Endothelial cell of umbilical vein (primary cell): ENCODE results near the gene HADH. TPM values are rescaled to one million over a fixed set of nuclear protein-coding genes. Genes with fewer than 3 reads are reported as not detected.

Experiments used
- BruUV-seq: library from RNA; stranded (reverse); fragments of 400-500 nt; replicated peaks from 2 replicates; lab custom pipeline; 2021; lab: Mats Ljungman, UMichigan
- CTCF ChIA-PET: fragments of 300-600, 350-600 bp; sonication (Branson Sonifier 250); formaldehyde crosslinking; loops from one replicate; lab custom pipeline; 2021; ENCODE audit warnings: antibody characterized with exemption, inconsistent platforms; lab: Charles Lee
- POLR2A ChIA-PET: fragments of 300-600, 350-600 bp; sonication (Branson Sonifier 250); formaldehyde crosslinking; loops from one replicate; lab custom pipeline; 2021; ENCODE audit warnings: antibody characterized with exemption, inconsistent platforms; lab: Charles Lee
- DNase-seq: peaks from one replicate; pipeline ENCODE4 v3.0.0-alpha.2; 2011; ENCODE audit warnings: low read depth, low spot score
- FAIRE-seq: peaks from 2 replicates; lab custom pipeline; 2011; peaks lifted over from hg19 to GRCh38; lab: Jason Lieb, UNC
- H2AFZ ChIP-seq: 2 replicates; pipeline ENCODE4 v1.6.0; 2012; ENCODE audit warnings: low read depth, low read length, control low read depth, inconsistent platforms
- H3K27ac ChIP-seq: 2 replicates; pipeline ENCODE4 v1.5.1; 2011; ENCODE audit warnings: low read depth, mild to moderate bottlenecking, control low read depth, low read length, moderate library complexity; ENCODE audit not compliant: insufficient read depth
- H3K27me3 ChIP-seq, 2 experiments: 2 replicates each; pipeline versions ENCODE4 v1.6.0 to v1.6.1; 2011; ENCODE audit warnings: low read length in 2 of 2, mixed read lengths in 1 of 2; ENCODE audit not compliant: control insufficient read depth in 2 of 2, insufficient read depth in 2 of 2
- H3K36me3 ChIP-seq, 2 experiments: 2 replicates in 1 of 2; 3 replicates in 1 of 2; pipeline ENCODE4 v1.5.1; 2011; ENCODE audit warnings: low read length in 2 of 2, mild to moderate bottlenecking in 1 of 2, moderate library complexity in 1 of 2; ENCODE audit not compliant: control insufficient read depth in 2 of 2, insufficient read depth in 2 of 2; ENCODE audit errors: extremely low read depth in 1 of 2
- H3K4me1 ChIP-seq: 3 replicates; pipeline ENCODE4 v1.5.1; 2011; ENCODE audit warnings: mild to moderate bottlenecking, low read length; ENCODE audit not compliant: control insufficient read depth, insufficient read depth; ENCODE audit errors: extremely low read depth
- H3K4me2 ChIP-seq: 2 replicates; pipeline ENCODE4 v1.6.1; 2011; ENCODE audit warnings: low read length, control low read depth, mixed read lengths; ENCODE audit not compliant: insufficient read depth
- H3K4me3 ChIP-seq, 3 experiments: fragments of 200-600 bp in 1 of 3; sonication (generic), shearing (Covaris generic) in 1 of 3; replicated peaks in 1 of 3; 2 replicates each; pipeline ENCODE4 v1.5.1; 2011 to 2016; ENCODE audit warnings: control low read depth in 3 of 3, low read length in 3 of 3, mild to moderate bottlenecking in 2 of 3, inconsistent platforms in 1 of 3, low read depth in 1 of 3, moderate library complexity in 1 of 3; ENCODE audit not compliant: insufficient read depth in 1 of 3
- H3K79me2 ChIP-seq: 2 replicates; pipeline ENCODE4 v1.6.0; 2012; ENCODE audit warnings: low read length, inconsistent platforms; ENCODE audit not compliant: control insufficient read depth, insufficient read depth
- H3K9ac ChIP-seq: replicated peaks from 2 replicates; pipeline ENCODE3; 2011; ENCODE audit warnings: low read length, control low read depth; ENCODE audit not compliant: insufficient read depth; ENCODE audit errors: extremely low read depth
- H3K9me1 ChIP-seq: replicated peaks from 3 replicates; pipeline ENCODE4 v1.6.0; 2011; ENCODE audit warnings: mild to moderate bottlenecking, low read length; ENCODE audit not compliant: control insufficient read depth, insufficient read depth; ENCODE audit errors: extremely low read depth
- H3K9me3 ChIP-seq: replicated peaks from 2 replicates; pipeline ENCODE4 v1.5.1; 2012; ENCODE audit warnings: low read length, inconsistent platforms; ENCODE audit not compliant: control insufficient read depth, insufficient read depth
- H4K20me1 ChIP-seq: replicated peaks from 2 replicates; pipeline ENCODE3; 2011; ENCODE audit warnings: mild to moderate bottlenecking, low read length; ENCODE audit not compliant: control insufficient read depth, insufficient read depth; ENCODE audit errors: extremely low read depth
- CTCF ChIP-seq, 2 donors: IDR thresholded peaks; 1 replicate in 1 of 2; 2 replicates in 1 of 2; pipeline ENCODE4 v1.5.1; 2011; ENCODE audit warnings: low read length in 2 of 2, mild to moderate bottlenecking in 2 of 2, moderate library complexity in 2 of 2, control low read depth in 1 of 2, inconsistent platforms in 1 of 2, low read depth in 1 of 2; ENCODE audit not compliant: insufficient read depth in 1 of 2; ENCODE audit errors: extremely low read depth in 1 of 2
- EZH2 ChIP-seq: IDR thresholded peaks from 2 replicates; pipeline ENCODE4 v1.6.1; 2012; ENCODE audit warnings: borderline replicate concordance, low read depth, mild to moderate bottlenecking, moderate library complexity, low read length, inconsistent platforms; ENCODE audit not compliant: severe bottlenecking
- FOS ChIP-seq: IDR thresholded peaks from 2 replicates; pipeline ENCODE4 v1.6.1; 2011; ENCODE audit warnings: mild to moderate bottlenecking, low read length, moderate library complexity, borderline replicate concordance; ENCODE audit not compliant: insufficient read depth
- GATA2 ChIP-seq: IDR thresholded peaks from 2 replicates; pipeline ENCODE4 v1.7.0; 2011; ENCODE audit warnings: low read depth, mild to moderate bottlenecking, moderate library complexity, mixed read lengths, low read length; ENCODE audit not compliant: insufficient read length, insufficient read depth
- JUN ChIP-seq: IDR thresholded peaks from 2 replicates; pipeline ENCODE4 v1.6.1; 2011; ENCODE audit warnings: borderline replicate concordance, low read depth; ENCODE audit not compliant: insufficient read length, insufficient read depth
- MAX ChIP-seq: IDR thresholded peaks from 2 replicates; pipeline ENCODE4 v1.6.1; 2011; ENCODE audit not compliant: insufficient read depth, insufficient read length
- MYC ChIP-seq: IDR thresholded peaks from one replicate; pipeline ENCODE4 v1.6.1; 2011; ENCODE audit warnings: mild to moderate bottlenecking, low read depth, low read length
- POLR2A ChIP-seq: IDR thresholded peaks from 2 replicates; pipeline ENCODE4 v1.6.1; 2012; ENCODE audit warnings: low read depth, mild to moderate bottlenecking, control low read depth, low read length
- dilution Hi-C: fragments of 300-500 bp; cut with MboI; formaldehyde crosslinking; loops from one replicate; pipeline ENCODE4 v1.15.0; 2019; ENCODE audit warnings: low sequenced_read_pairs; ENCODE audit not compliant: extremely low pct_ligation_motif_present
- intact Hi-C: fragments of 100-400 bp; cut with micrococcal nuclease; formaldehyde crosslinking; loops from one replicate; pipeline ENCODE4 v1.10.0; 2022
- polyA plus RNA-seq, 4 experiments: library from polyadenylated mRNA; depleted of rRNA in 3 of 4; stranded (reverse) in 3 of 4; unstranded in 1 of 4; fragments of >200 nt; gene quantifications; 2 replicates each; pipeline versions ENCODE4 v1.2.1 to v1.2.3, GENCODE V29; 2011 to 2012; ENCODE audit warnings: missing spikeins in 1 of 4
- total RNA-seq: library from RNA; stranded (reverse); gene quantifications from 2 replicates; pipeline ENCODE4 v1.2.3, GENCODE V29; 2021

Gene HADH
- total and polyA plus RNA-seq, 2 donors (not counting 3 experiments of a cell fraction or from before 2014, with no cell fraction given) = 19.2 to 20.3 TPM

- FAIRE-seq (no peak), DNase-seq (no peak)
- Histone ChIP-seq H2AFZ (no peak overlapping the region), H3K4me3 (no peak overlapping the region), H3K9me1 (no peaks in the 10 kb centered on the region), H3K27me3 (no peaks in the 10 kb centered on the region), H3K9ac (no peak overlapping the region), H3K4me1 (no peaks in the 10 kb centered on the region), H3K4me2 (no peak overlapping the region), H3K36me3 (no peaks in the 10 kb centered on the region), H3K79me2 (no peaks in the 10 kb centered on the region), H3K9me3 (no peaks in the 10 kb centered on the region), H3K27ac (no peak overlapping the region), H4K20me1 (no peaks in the 10 kb centered on the region)
- no peak for TF ChIP-seq FOS
- TF ChIP-seq JUN = no peak
- TF ChIP-seq CTCF (IDR thresholded peaks at IDR 0.05; ENCODE audit: extremely low read depth in 1 of 2, insufficient read depth in 1 of 2, low read depth in 1 of 2, low read length in 2 of 2) = no peak
- no peak for TF ChIP-seq MAX
- TF ChIP-seq GATA2 = no peak
- no peak for TF ChIP-seq MYC
- no peak for TF ChIP-seq POLR2A
- no peak for TF ChIP-seq EZH2
- CTCF ChIA-PET = interaction anchor here (2.0 to 8.1 kb wide), 3 partner anchors 10 to 538 kb away, joined by 5 to 93 read pairs (median 10); no protein-coding TSS in a partner anchor
- POLR2A ChIA-PET = no interaction called here
- intact Hi-C loops (no loop called here), dilution Hi-C loops (no loop called here)
- no TSS peak for BruUV-seq
Measured at GRCh38 chr4:108034565-108034964, 44.9 kb downstream of the HADH start.
